H9 (cell line): ENCODE data around the gene OBSL1. TPM values are rescaled to one million over a fixed set of nuclear protein-coding genes. Genes with fewer than 3 reads are reported as not detected.

ENCODE experiments used
- DNase-seq: peaks from one replicate; pipeline ENCODE4 v3.0.0-alpha.2; 2017
- H2AFZ ChIP-seq: one replicate; pipeline ENCODE4 v1.6.1; 2013; ENCODE audit warnings: mild to moderate bottlenecking, low read length, control low read depth, moderate library complexity
- H2AK5ac ChIP-seq: 2 replicates; pipeline ENCODE4 v1.6.1; 2013; ENCODE audit warnings: low read length, control low read depth, mixed read lengths; ENCODE audit not compliant: insufficient read length
- H2BK120ac ChIP-seq: one replicate; pipeline ENCODE4 v1.6.1; 2013; ENCODE audit warnings: low read depth, mild to moderate bottlenecking, low read length, control low read depth, inconsistent platforms; ENCODE audit not compliant: poor library complexity, severe bottlenecking
- H2BK12ac ChIP-seq: 2 replicates; pipeline ENCODE4 v1.6.1; 2013; ENCODE audit warnings: low read length, control low read depth, mixed read lengths, low read depth; ENCODE audit not compliant: insufficient read length
- H2BK15ac ChIP-seq: 2 replicates; pipeline ENCODE4 v1.6.1; 2013; ENCODE audit warnings: low read depth, low read length, control low read depth
- H2BK20ac ChIP-seq: one replicate; pipeline ENCODE4 v1.6.1; 2013; ENCODE audit warnings: low read depth, mild to moderate bottlenecking, low read length, control low read depth, inconsistent platforms; ENCODE audit not compliant: poor library complexity, severe bottlenecking
- H2BK5ac ChIP-seq: 2 replicates; pipeline ENCODE4 v1.6.1; 2013; ENCODE audit warnings: low read length, control low read depth, mixed read lengths; ENCODE audit not compliant: insufficient read length
- H3K14ac ChIP-seq: 2 replicates; pipeline ENCODE4 v1.6.1; 2013; ENCODE audit warnings: low read length, control low read depth; ENCODE audit not compliant: insufficient read depth
- H3K18ac ChIP-seq: 2 replicates; pipeline ENCODE4 v1.6.1; 2013; ENCODE audit warnings: low read depth, mild to moderate bottlenecking, mixed read lengths, low read length, control low read depth; ENCODE audit not compliant: insufficient read length
- H3K23ac ChIP-seq: 2 replicates; pipeline ENCODE4 v1.6.1; 2013; ENCODE audit warnings: low read length, control low read depth, mixed read lengths, low read depth; ENCODE audit not compliant: insufficient read length
- H3K23me2 ChIP-seq: 2 replicates; pipeline ENCODE4 v1.6.1; 2013; ENCODE audit warnings: low read depth, mild to moderate bottlenecking, mixed read lengths, low read length, control low read depth; ENCODE audit not compliant: insufficient read length, poor library complexity, severe bottlenecking
- H3K27ac ChIP-seq: 2 replicates; pipeline ENCODE4 v1.5.1; 2013; ENCODE audit warnings: low read length, control low read depth, mixed read lengths, low read depth; ENCODE audit not compliant: insufficient read length
- H3K27me3 ChIP-seq: 2 replicates; pipeline ENCODE4 v1.6.1; 2013; ENCODE audit warnings: low read length, control low read depth, inconsistent platforms; ENCODE audit not compliant: insufficient read depth
- H3K4ac ChIP-seq: 2 replicates; pipeline ENCODE4 v1.6.1; 2013; ENCODE audit warnings: low read depth, mild to moderate bottlenecking, control low read depth, inconsistent platforms, low read length, moderate library complexity
- H3K4me1 ChIP-seq: 2 replicates; pipeline ENCODE4 v1.6.1; 2013; ENCODE audit warnings: low read length, control low read depth, inconsistent platforms; ENCODE audit not compliant: insufficient read depth
- H3K4me2 ChIP-seq: 2 replicates; pipeline ENCODE4 v1.6.1; 2013; ENCODE audit warnings: low read length, control low read depth, mixed read lengths; ENCODE audit not compliant: insufficient read length, insufficient read depth
- H3K56ac ChIP-seq: 2 replicates; pipeline ENCODE4 v1.6.1; 2013; ENCODE audit warnings: low read depth, mild to moderate bottlenecking, mixed read lengths, low read length, control low read depth; ENCODE audit not compliant: insufficient read length
- H3K79me1 ChIP-seq: 2 replicates; pipeline ENCODE4 v1.6.1; 2013; ENCODE audit warnings: low read depth, mild to moderate bottlenecking, moderate library complexity, low read length, control low read depth, inconsistent platforms; ENCODE audit not compliant: insufficient read depth, poor library complexity, severe bottlenecking
- H3K79me2 ChIP-seq: 2 replicates; pipeline ENCODE4 v1.6.1; 2013; ENCODE audit warnings: low read length, control low read depth, inconsistent platforms; ENCODE audit not compliant: insufficient read depth
- H3K9ac ChIP-seq: 2 replicates; pipeline ENCODE4 v1.6.1; 2013; ENCODE audit warnings: low read length, control low read depth, mixed read lengths; ENCODE audit not compliant: insufficient read length; ENCODE audit errors: extremely low read depth
- H3K9me3 ChIP-seq: one replicate; pipeline ENCODE4 v1.6.1; 2013; ENCODE audit warnings: low read depth, low read length, inconsistent platforms; ENCODE audit not compliant: control insufficient read depth
- H3T11ph ChIP-seq: one replicate; pipeline ENCODE4 v1.6.1; 2013; ENCODE audit warnings: mild to moderate bottlenecking, low read length, control low read depth, inconsistent platforms
- H4K20me1 ChIP-seq: one replicate; pipeline ENCODE4 v1.6.1; 2013; ENCODE audit not compliant: control insufficient read depth, insufficient read length, insufficient read depth
- H4K5ac ChIP-seq: 2 replicates; pipeline ENCODE4 v1.6.1; 2013; ENCODE audit warnings: low read depth, mild to moderate bottlenecking, mixed read lengths, low read length, control low read depth; ENCODE audit not compliant: insufficient read length
- H4K8ac ChIP-seq: replicated peaks from 2 replicates; pipeline ENCODE4 v1.6.1; 2013; ENCODE audit warnings: low read length, control low read depth, mixed read lengths, low read depth; ENCODE audit not compliant: insufficient read length
- H4K91ac ChIP-seq: 2 replicates; pipeline ENCODE4 v1.6.1; 2013; ENCODE audit warnings: low read depth, mild to moderate bottlenecking, moderate library complexity, mixed read lengths, low read length, control low read depth; ENCODE audit not compliant: insufficient read length
- H3K27ac Mint-ChIP-seq, 3 experiments: 2 replicates in 2 of 3; 3 replicates in 1 of 3; pipeline ENCODE4 v1.8.0; 2020 to 2021; ENCODE audit warnings: mixed read lengths in 3 of 3, mild to moderate bottlenecking in 1 of 3, moderate library complexity in 1 of 3
- H3K27me3 Mint-ChIP-seq: 2 replicates; pipeline ENCODE4 v1.8.0; 2021; ENCODE audit warnings: low read depth, mild to moderate bottlenecking, moderate library complexity, mixed read lengths
- H3K36me3 Mint-ChIP-seq, 3 experiments: 2 replicates in 2 of 3; 3 replicates in 1 of 3; pipeline ENCODE4 v1.8.0; 2020 to 2021; ENCODE audit warnings: low read depth in 3 of 3, mixed read lengths in 3 of 3; ENCODE audit not compliant: insufficient read depth in 1 of 3
- H3K4me1 Mint-ChIP-seq, 2 experiments: 2 replicates each; pipeline ENCODE4 v1.8.0; 2020; ENCODE audit warnings: mixed read lengths in 2 of 2
- H3K4me3 Mint-ChIP-seq, 2 experiments: 2 replicates in 1 of 2; 3 replicates in 1 of 2; pipeline ENCODE4 v1.8.0; 2020 to 2021; ENCODE audit warnings: mild to moderate bottlenecking in 2 of 2, mixed read lengths in 2 of 2, moderate library complexity in 1 of 2
- H3K9me3 Mint-ChIP-seq, 2 experiments: 2 replicates in 1 of 2; 3 replicates in 1 of 2; pipeline ENCODE4 v1.8.0; 2020; ENCODE audit warnings: mild to moderate bottlenecking in 2 of 2, mixed read lengths in 2 of 2, moderate library complexity in 1 of 2
- CTCF ChIP-seq: fragments of 200-600 bp; sonication (generic); conservative IDR thresholded peaks from 3 replicates; pipeline ENCODE4 v1.8.0; 2021; ENCODE audit warnings: antibody characterized with exemption, mild to moderate bottlenecking
- WGBS: extraction: QIAGEN DNeasy Blood & Tissue Kit; methylation state at CpG from one replicate; pipeline ENCODE4 v1.1.7; 2013; ENCODE audit warnings: missing lambda C conversion rate, low lambda C conversion rate, mixed read lengths; ENCODE audit not compliant: insufficient read length; ENCODE audit errors: extremely low coverage; 5-methylcytosine and 5-hydroxymethylcytosine counted together
- total RNA-seq: library from RNA; stranded (reverse); gene quantifications from 2 replicates; pipeline ENCODE4 v1.2.1, GENCODE V29; 2021

Gene OBSL1
- total RNA-seq, 1 experiment from 2014 or later: 140 TPM

- Histone ChIP-seq H3K9me3 (no peaks in the 10 kb centered on the region), H3K56ac (no peak overlapping the region), H2BK20ac (no peak overlapping the region), H3K27ac (no peak overlapping the region), H2BK5ac (no peak overlapping the region), H3K4me1 (peaks cover 3% of the 10 kb centered on the region; the same call in 1 of the 2 replicates), H4K20me1 (no peaks in the 10 kb centered on the region), H3K9ac (no peak overlapping the region), H3K79me1 (no peaks in the 10 kb centered on the region), H2BK12ac (no peak overlapping the region), H4K5ac (no peak overlapping the region), H3K4me2 (no peak overlapping the region), H2BK15ac (no peak overlapping the region), H2AK5ac (no peak overlapping the region), H3K18ac (no peak overlapping the region), H4K8ac (no peak overlapping the region), H3K27me3 (peaks cover 4% of the 10 kb centered on the region; the same call in 1 of the 2 replicates), H3K23ac (no peak overlapping the region), H3K4ac (no peak overlapping the region), H2BK120ac (no peak overlapping the region), H3K23me2 (peaks cover 12% of the 10 kb centered on the region), H3K79me2 (no peaks in the 10 kb centered on the region), H2AFZ (no peak overlapping the region), H3K14ac (no peak overlapping the region), H4K91ac (no peak overlapping the region), H3T11ph (no peak overlapping the region)
- no peak for DNase-seq
- H3K27me3 Mint-ChIP-seq: peaks cover 56% of the 10 kb centered on the region
- no peak overlapping the region; a peak in 2 of 5 replicates for H3K4me3 Mint-ChIP-seq
- TF ChIP-seq CTCF: no peak
- H3K36me3 Mint-ChIP-seq: peaks cover 10 to 30% (median 30%) of the 10 kb centered on the region in 3 experiments; a peak in 6 of 7 replicates
- no peak overlapping the region for H3K27ac Mint-ChIP-seq
- H3K9me3 Mint-ChIP-seq: no peaks in the 10 kb centered on the region
- H3K4me1 Mint-ChIP-seq: peaks cover 14 to 21% of the 10 kb centered on the region in 2 experiments
- WGBS: no CpG with 5 or more reads among the region's 9 CpGs
These were observed 21.7 kb downstream of the OBSL1 start for GRCh38 chr2:219549619-219550018.
